Mesenchymal stem cell (in vitro differentiated cells and primary cell): ENCODE results near the gene BAAT.

ENCODE experiments used
- DNase-seq: peaks from one replicate; pipeline ENCODE4 v3.0.0-alpha.2; 2013
- H2AFZ ChIP-seq: one replicate; pipeline ENCODE4 v1.6.1; 2013; ENCODE audit warnings: low read depth, mild to moderate bottlenecking, control low read depth, inconsistent platforms, low read length, moderate library complexity
- H2AK5ac ChIP-seq: 2 replicates; pipeline ENCODE4 v1.6.1; 2013; ENCODE audit warnings: low read length, moderate library complexity, mild to moderate bottlenecking, inconsistent platforms; ENCODE audit not compliant: severe bottlenecking
- H2BK120ac ChIP-seq: one replicate; pipeline ENCODE4 v1.6.1; 2013; ENCODE audit warnings: low read depth, mild to moderate bottlenecking, inconsistent platforms, low read length, moderate library complexity
- H2BK12ac ChIP-seq, 2 experiments: one replicate each; pipeline ENCODE4 v1.6.1; 2013; ENCODE audit warnings: inconsistent platforms in 2 of 2, low read length in 2 of 2, mild to moderate bottlenecking in 2 of 2, moderate library complexity in 2 of 2, control low read depth in 1 of 2
- H2BK15ac ChIP-seq: one replicate; pipeline ENCODE4 v1.6.1; 2013; ENCODE audit warnings: mild to moderate bottlenecking, low read depth, inconsistent platforms; ENCODE audit not compliant: poor library complexity, severe bottlenecking
- H2BK5ac ChIP-seq: 2 replicates; pipeline ENCODE4 v1.6.1; 2013; ENCODE audit warnings: low read depth, mild to moderate bottlenecking, low read length, control low read depth, inconsistent platforms; ENCODE audit not compliant: poor library complexity, severe bottlenecking
- H3K14ac ChIP-seq, 2 experiments: one replicate each; pipeline ENCODE4 v1.6.1; 2013; ENCODE audit warnings: inconsistent platforms in 2 of 2, low read length in 2 of 2, control low read depth in 1 of 2, mild to moderate bottlenecking in 1 of 2, moderate library complexity in 1 of 2
- H3K18ac ChIP-seq, 2 experiments: one replicate each; pipeline ENCODE4 v1.6.1; 2013; ENCODE audit warnings: inconsistent platforms in 2 of 2, low read length in 2 of 2, control low read depth in 1 of 2, low read depth in 1 of 2, mild to moderate bottlenecking in 1 of 2
- H3K23ac ChIP-seq, 2 experiments: one replicate each; pipeline ENCODE4 v1.6.1; 2013; ENCODE audit warnings: inconsistent platforms in 2 of 2, low read length in 2 of 2, mild to moderate bottlenecking in 2 of 2, moderate library complexity in 2 of 2, control low read depth in 1 of 2
- H3K27ac ChIP-seq: 2 replicates; pipeline ENCODE4 v1.5.1; 2013; ENCODE audit warnings: mild to moderate bottlenecking, moderate library complexity, low read length, control low read depth, inconsistent platforms; ENCODE audit not compliant: poor library complexity, severe bottlenecking
- H3K27me3 ChIP-seq, 2 experiments: 2 replicates each; pipeline versions ENCODE4 v1.6.1 to v1.7.0; 2013; ENCODE audit warnings: low read length in 2 of 2, mild to moderate bottlenecking in 2 of 2, moderate library complexity in 2 of 2, control low read depth in 1 of 2, inconsistent platforms in 1 of 2; ENCODE audit not compliant: control insufficient read depth in 1 of 2, insufficient read depth in 1 of 2
- H3K36me3 ChIP-seq, 2 experiments: 2 replicates each; pipeline versions ENCODE4 v1.6.1 to v1.7.0; 2013; ENCODE audit warnings: low read length in 2 of 2, control low read depth in 1 of 2, inconsistent platforms in 1 of 2, low read depth in 1 of 2, mild to moderate bottlenecking in 1 of 2; ENCODE audit not compliant: insufficient read depth in 2 of 2, control insufficient read depth in 1 of 2
- H3K4ac ChIP-seq, 2 experiments: one replicate each; pipeline ENCODE4 v1.6.1; 2013; ENCODE audit warnings: inconsistent platforms in 2 of 2, low read length in 2 of 2, mild to moderate bottlenecking in 2 of 2, moderate library complexity in 2 of 2, control low read depth in 1 of 2, low read depth in 1 of 2
- H3K4me1 ChIP-seq: 2 replicates; pipeline ENCODE4 v1.6.1; 2013; ENCODE audit warnings: low read depth, low read length, control low read depth; ENCODE audit not compliant: control insufficient read depth, insufficient read depth
- H3K4me2 ChIP-seq: 2 replicates; pipeline ENCODE4 v1.6.1; 2013; ENCODE audit warnings: low read length, mild to moderate bottlenecking, inconsistent platforms; ENCODE audit not compliant: poor library complexity, severe bottlenecking
- H3K4me3 ChIP-seq, 2 experiments: 2 replicates each; pipeline versions ENCODE4 v1.5.1 to v1.7.0; 2013; ENCODE audit warnings: low read length in 2 of 2, mild to moderate bottlenecking in 2 of 2, control low read depth in 1 of 2, low read depth in 1 of 2; ENCODE audit not compliant: insufficient read depth in 1 of 2
- H3K79me1 ChIP-seq: replicated peaks from 2 replicates; pipeline ENCODE4 v1.6.1; 2013; ENCODE audit warnings: mild to moderate bottlenecking, control low read depth, low read length, inconsistent platforms; ENCODE audit not compliant: poor library complexity, severe bottlenecking
- H3K9ac ChIP-seq: 2 replicates; pipeline ENCODE4 v1.7.0; 2013; ENCODE audit warnings: mild to moderate bottlenecking, low read length, moderate library complexity
- H3K9me3 ChIP-seq: 2 replicates; pipeline ENCODE4 v1.7.0; 2013; ENCODE audit warnings: mild to moderate bottlenecking, low read length; ENCODE audit not compliant: control insufficient read depth
- H4K8ac ChIP-seq: one replicate; pipeline ENCODE4 v1.6.1; 2013; ENCODE audit warnings: inconsistent platforms, mild to moderate bottlenecking, low read length, moderate library complexity
- H4K91ac ChIP-seq: one replicate; pipeline ENCODE4 v1.6.1; 2013; ENCODE audit warnings: mild to moderate bottlenecking, low read length, inconsistent platforms
- WGBS: methylation state at CpG from one replicate; pipeline ENCODE4 v1.1.7; 2013; ENCODE audit warnings: mixed read lengths; 5-methylcytosine and 5-hydroxymethylcytosine counted together

The BAAT gene

GRCh38 chr9:101398930-101399642 lies 14.3 kb upstream of the BAAT start:
- Histone ChIP-seq H3K4me1 (peaks cover 3% of the 10 kb centered on the region), H3K23ac (peak overlapping the region in 1 of 2 experiments; percentile 70), H2AK5ac (no peak overlapping the region), H3K27ac (no peak overlapping the region), H2AFZ (peak overlapping the region; percentile 36), H3K18ac (peak overlapping the region; percentile 44 to 86), H3K27me3 (no peaks in the 10 kb centered on the region), H4K8ac (peak overlapping the region; percentile 61), H3K9me3 (peaks cover 32% of the 10 kb centered on the region), H3K9ac (peak overlapping the region; percentile 99), H3K4me2 (peak overlapping the region; percentile 85), H2BK5ac (no peak overlapping the region), H3K4ac (peak overlapping the region; percentile 35 to 65), H2BK15ac (no peak overlapping the region), H3K79me1 (peaks cover 24% of the 10 kb centered on the region), H3K14ac (peak overlapping the region in 1 of 2 experiments; percentile 87), H3K4me3 (peak overlapping the region; percentile 71 to 98), H3K36me3 (peaks cover 7 to 58% of the 10 kb centered on the region in 2 experiments), H2BK12ac (no peak overlapping the region), H2BK120ac (peak overlapping the region; percentile 86), H4K91ac (peak overlapping the region; percentile 69)
- DNase-seq = peak; percentile 25
- 3% methylated on average over 28 of the region's 28 CpGs for WGBS

GRCh38 chr9:101398068-101398929 lies 13.5 kb upstream of the BAAT start, which contains the start of the genes MRPL50 and ZNF189:
Gene MRPL50, minus strand, starts transcription at chr9:101398618. Its CDS starts 26 bp downstream, at chr9:101398592.
Gene ZNF189, plus strand, starts transcription at chr9:101398851. Its CDS starts 306 bp downstream, at chr9:101399157.
- no peak within 1 kb of the TSS for H2BK15ac ChIP-seq
- peak within 1 kb of the TSS; percentile 91 for H3K4me2 ChIP-seq
- peak within 1 kb of the TSS; percentile 71 for H2AFZ ChIP-seq
- H3K79me1 ChIP-seq = peaks cover 24% of the 10 kb centered on the region
- peaks cover 25% of the 10 kb centered on the region for H3K9me3 ChIP-seq
- no peak within 1 kb of the TSS for H2BK5ac ChIP-seq
- peak within 1 kb of the TSS; percentile 87 for H4K8ac ChIP-seq
- peak; percentile 99 for DNase-seq
- no peak within 1 kb of the TSS for H2AK5ac ChIP-seq
- H3K4me3 ChIP-seq = peak within 1 kb of the TSS; percentile 71 to 98
- peak within 1 kb of the TSS; percentile 44 to 86 for H3K18ac ChIP-seq
- peak within 1 kb of the TSS; percentile 46 to 65 for H3K4ac ChIP-seq
- peak within 1 kb of the TSS; percentile 86 for H2BK120ac ChIP-seq
- peak within 1 kb of the TSS; percentile 50 for H3K27ac ChIP-seq
- H3K14ac ChIP-seq = peak within 1 kb of the TSS in 1 of 2 experiments; percentile 87
- WGBS = under 1% methylated on average over 44 of the region's 44 CpGs
- peaks cover 3% of the 10 kb centered on the region for H3K4me1 ChIP-seq
- no peaks in the 10 kb centered on the region for H3K27me3 ChIP-seq
- no peak within 1 kb of the TSS for H2BK12ac ChIP-seq
- peak within 1 kb of the TSS in 1 of 2 experiments; percentile 70 for H3K23ac ChIP-seq
- peak within 1 kb of the TSS; percentile 69 for H4K91ac ChIP-seq
- H3K9ac ChIP-seq = peak within 1 kb of the TSS; percentile 99
- peaks cover 7 to 51% of the 10 kb centered on the region in 2 experiments for H3K36me3 ChIP-seq

- 14% methylated on average over 4 of the region's 4 CpGs for WGBS
- H3K4me3 ChIP-seq = peak overlapping the region; percentile 63 to 98
- no peak overlapping the region for H2AK5ac ChIP-seq
These were observed 12.9 kb upstream of the BAAT start for GRCh38 chr9:101397746-101398067.

DNA sequence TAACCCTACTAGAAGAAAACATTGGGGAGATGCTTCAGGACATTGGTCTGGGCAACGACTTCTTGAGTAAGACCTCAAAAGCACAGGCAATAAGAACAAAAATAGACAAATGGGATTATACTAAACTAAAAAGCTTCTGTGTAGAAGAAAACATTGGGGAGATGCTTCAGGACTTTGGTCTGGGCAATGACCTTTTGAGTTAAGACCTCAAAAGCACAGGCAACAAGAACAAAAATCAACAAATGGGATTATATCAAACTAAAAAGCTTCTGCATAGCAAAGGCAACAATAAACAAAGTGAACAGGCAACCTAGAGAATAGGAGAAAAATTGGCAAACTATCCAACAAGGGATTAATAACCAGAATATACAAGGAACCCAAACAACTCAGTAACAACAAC lies 9.9 kb upstream of the BAAT start:
- Histone ChIP-seq H2BK5ac (no peak overlapping the region), H2AFZ (no peak overlapping the region), H3K9me3 (no peaks in the 10 kb centered on the region), H3K79me1 (peaks cover 9% of the 10 kb centered on the region), H3K27me3 (no peaks in the 10 kb centered on the region), H3K23ac (no peak overlapping the region), H2BK12ac (no peak overlapping the region), H2BK15ac (no peak overlapping the region), H3K4me1 (peaks cover 1% of the 10 kb centered on the region), H3K27ac (no peak overlapping the region), H2AK5ac (no peak overlapping the region), H3K18ac (no peak overlapping the region), H3K4me2 (no peak overlapping the region), H2BK120ac (no peak overlapping the region), H3K14ac (no peak overlapping the region), H4K91ac (no peak overlapping the region), H3K4ac (no peak overlapping the region), H3K4me3 (no peak overlapping the region), H3K36me3 (peaks cover 0 to 31% of the 10 kb centered on the region in 2 experiments), H3K9ac (no peak overlapping the region), H4K8ac (no peak overlapping the region)
- no CpG with 5 or more reads among the region's 1 CpG for WGBS
- no peak for DNase-seq

More at GRCh38 chr9:101397746-101398067, 12.9 kb upstream of the BAAT start:
- peaks cover 20% of the 10 kb centered on the region for H3K79me1 ChIP-seq
- H3K4me2 ChIP-seq = peak overlapping the region; percentile 91
- peaks cover 4 to 45% of the 10 kb centered on the region in 2 experiments for H3K36me3 ChIP-seq
- peaks cover 19% of the 10 kb centered on the region for H3K9me3 ChIP-seq
- no peak overlapping the region for H4K91ac ChIP-seq
- H4K8ac ChIP-seq = no peak overlapping the region
- no peak overlapping the region for H2BK120ac ChIP-seq
- no peak overlapping the region for H2BK12ac ChIP-seq
- no peak overlapping the region for H2BK15ac ChIP-seq
- H3K18ac ChIP-seq = no peak overlapping the region
- no peak overlapping the region for H2BK5ac ChIP-seq
- DNase-seq = no peak
- peak overlapping the region; percentile 99 for H3K9ac ChIP-seq
- H3K14ac ChIP-seq = peak overlapping the region in 1 of 2 experiments; percentile 28
- no peak overlapping the region for H3K23ac ChIP-seq
- H3K4ac ChIP-seq = no peak overlapping the region
- H3K4me1 ChIP-seq = peaks cover 3% of the 10 kb centered on the region
- H3K27me3 ChIP-seq = no peaks in the 10 kb centered on the region
- H3K27ac ChIP-seq = no peak overlapping the region
- no peak overlapping the region for H2AFZ ChIP-seq
